NB4 (cell line): ENCODE results near the gene CCDC33.

ENCODE experiments used
- DNase-seq: peaks from one replicate; pipeline ENCODE4 v3.0.0; 2010; ENCODE audit warnings: low read depth
- H3K4me3 ChIP-seq: one replicate; pipeline ENCODE4 v1.5.1; 2011; ENCODE audit warnings: mild to moderate bottlenecking, low read depth, low read length, moderate library complexity
- CTCF ChIP-seq: IDR thresholded peaks from one replicate; pipeline ENCODE4 v1.5.1; 2012; ENCODE audit warnings: low read depth, low read length
- MAX ChIP-seq: IDR thresholded peaks from 2 replicates; pipeline ENCODE4 v1.6.1; 2011; ENCODE audit warnings: low read depth, low read length
- MYC ChIP-seq: IDR thresholded peaks from 2 replicates; pipeline ENCODE4 v1.6.1; 2011; ENCODE audit warnings: low read depth, low read length
- POLR2A ChIP-seq: IDR thresholded peaks from 2 replicates; pipeline ENCODE4 v1.6.1; 2011; ENCODE audit warnings: mild to moderate bottlenecking; ENCODE audit not compliant: insufficient read length; ENCODE audit errors: extremely low read depth

The CCDC33 gene

GRCh38 chr15:74235962-74236361, at the start of gene CCDC33:
CCDC33 (plus strand) TSS chr15:74236326; CDS start chr15:74236720, 394 bp downstream.
- H3K4me3 ChIP-seq: no peak within 1 kb of the TSS
- peak; percentile 89 for DNase-seq
- TF ChIP-seq CTCF (no peak), MAX (peak; percentile 88), POLR2A (no peak), MYC (peak; percentile 67)

- TF ChIP-seq CTCF: no peak
- TF ChIP-seq MYC: no peak
- TF ChIP-seq MAX: no peak
- no peak for TF ChIP-seq POLR2A
- DNase-seq: no peak
Measured at GRCh38 chr15:74188216-74188615, 47.9 kb upstream of the CCDC33 start.

GRCh38 chr15:74191798-74192197, 44.3 kb upstream of the CCDC33 start:
- DNase-seq: no peak
- H3K4me3 ChIP-seq: no peak overlapping the region
- TF ChIP-seq MYC (no peak), MAX (no peak), CTCF (no peak), POLR2A (no peak)

More at GRCh38 chr15:74188216-74188615, 47.9 kb upstream of the CCDC33 start:
- no peak overlapping the region for H3K4me3 ChIP-seq

- DNase-seq: no peak
- TF ChIP-seq POLR2A: no peak
- TF ChIP-seq MYC: no peak
- no peak for TF ChIP-seq CTCF
- TF ChIP-seq MAX: no peak
- no peak overlapping the region for H3K4me3 ChIP-seq
Measured at GRCh38 chr15:74192751-74193150, 43.4 kb upstream of the CCDC33 start.

GRCh38 chr15:74193299-74193718, 42.8 kb upstream of the CCDC33 start:
- TF ChIP-seq CTCF (no peak), MAX (no peak), POLR2A (no peak), MYC (no peak)
- no peak for DNase-seq

GRCh38 chr15:74193905-74194304, 42.2 kb upstream of the CCDC33 start:
- no peak for TF ChIP-seq CTCF
- TF ChIP-seq MAX: no peak
- no peak for TF ChIP-seq MYC
- TF ChIP-seq POLR2A: no peak
- H3K4me3 ChIP-seq: no peak overlapping the region
- DNase-seq: no peak

More at GRCh38 chr15:74193299-74193718, 42.8 kb upstream of the CCDC33 start:
- H3K4me3 ChIP-seq: no peak overlapping the region
